IMR-90 (cell line): ENCODE data around the gene INO80D. TPM values are rescaled to one million over a fixed set of nuclear protein-coding genes. Genes with fewer than 3 reads are reported as not detected.

Experiments
- ATAC-seq: fragments of 200-7000 bp; cut with Tn5 transposase; 2 replicates; pipeline ENCODE4 v1.9.1; 2020; ENCODE audit warnings: low read depth, mild to moderate bottlenecking, moderate library complexity
- BruUV-seq: library from RNA; stranded (reverse); fragments of 400-500 nt; replicated peaks from 2 replicates; lab custom pipeline; 2021; lab: Mats Ljungman, UMichigan
- CTCF ChIA-PET: fragments of 300-600 bp; formaldehyde crosslinking; extraction: SDS; loops from one replicate; lab custom pipeline; 2021; ENCODE audit warnings: antibody characterized with exemption; lab: Yijun Ruan, JAX
- POLR2A ChIA-PET: fragments of 300-600 bp; sonication (Branson Sonifier 250); formaldehyde crosslinking; loops from one replicate; lab custom pipeline; 2022; ENCODE audit warnings: antibody characterized with exemption; ENCODE audit not compliant: unreplicated experiment; lab: Charles Lee
- DNase-seq: peaks from one replicate; pipeline ENCODE4 v3.0.0; 2013
- H2AFZ ChIP-seq: replicated peaks from 2 replicates; pipeline ENCODE3; 2013; ENCODE audit warnings: low read length, mild to moderate bottlenecking; ENCODE audit not compliant: poor library complexity
- H2AK5ac ChIP-seq: 2 replicates; pipeline ENCODE4 v1.6.1; 2013; ENCODE audit warnings: low read depth, low read length, inconsistent platforms
- H2AK9ac ChIP-seq: replicated peaks from 2 replicates; pipeline ENCODE3; 2013; ENCODE audit warnings: mild to moderate bottlenecking, low read depth, low read length, moderate library complexity; ENCODE audit not compliant: poor library complexity
- H2BK120ac ChIP-seq: 2 replicates; pipeline ENCODE4 v1.6.1; 2013; ENCODE audit warnings: low read depth, low read length, inconsistent platforms
- H2BK15ac ChIP-seq: 3 replicates; pipeline ENCODE4 v1.6.1; 2013; ENCODE audit warnings: low read depth, low read length, inconsistent platforms
- H2BK20ac ChIP-seq: 2 replicates; pipeline ENCODE4 v1.6.1; 2013; ENCODE audit warnings: low read depth, mild to moderate bottlenecking, inconsistent platforms, low read length, moderate library complexity
- H2BK5ac ChIP-seq: 2 replicates; pipeline ENCODE4 v1.6.1; 2013; ENCODE audit warnings: mild to moderate bottlenecking, low read depth, low read length, inconsistent platforms; ENCODE audit not compliant: poor library complexity, severe bottlenecking
- H3K14ac ChIP-seq: replicated peaks from 2 replicates; pipeline ENCODE4 v1.6.1; 2013; ENCODE audit warnings: low read depth, low read length, inconsistent platforms
- H3K18ac ChIP-seq: 2 replicates; pipeline ENCODE4 v1.6.1; 2013; ENCODE audit warnings: low read depth, low read length, control low read depth
- H3K23ac ChIP-seq: 2 replicates; pipeline ENCODE4 v1.6.1; 2013; ENCODE audit warnings: low read depth, low read length, inconsistent platforms
- H3K27ac ChIP-seq: 2 replicates; pipeline ENCODE4 v1.5.1; 2013; ENCODE audit warnings: mild to moderate bottlenecking, control low read depth, low read length; ENCODE audit not compliant: insufficient read depth
- H3K27me3 ChIP-seq: 2 replicates; pipeline ENCODE4 v1.6.1; 2013; ENCODE audit warnings: low read length; ENCODE audit not compliant: control insufficient read depth, insufficient read depth
- H3K36me3 ChIP-seq: 2 replicates; pipeline ENCODE4 v1.6.1; 2013; ENCODE audit warnings: low read length, mixed read lengths; ENCODE audit not compliant: control insufficient read depth, insufficient read depth
- H3K4ac ChIP-seq: 2 replicates; pipeline ENCODE4 v1.6.1; 2013; ENCODE audit warnings: low read depth, low read length, inconsistent platforms
- H3K4me1 ChIP-seq: 2 replicates; pipeline ENCODE4 v1.6.1; 2013; ENCODE audit warnings: low read length, mixed read lengths; ENCODE audit not compliant: control insufficient read depth, insufficient read depth
- H3K4me2 ChIP-seq: 2 replicates; pipeline ENCODE4 v1.6.1; 2013; ENCODE audit warnings: low read depth, mild to moderate bottlenecking, control low read depth, low read length, moderate library complexity
- H3K4me3 ChIP-seq: 2 replicates; pipeline ENCODE4 v1.5.1; 2013; ENCODE audit warnings: low read depth, mild to moderate bottlenecking, control low read depth, low read length, moderate library complexity; ENCODE audit not compliant: insufficient read depth
- H3K56ac ChIP-seq: 2 replicates; pipeline ENCODE4 v1.6.1; 2013; ENCODE audit warnings: low read length, inconsistent platforms; ENCODE audit not compliant: insufficient read depth; ENCODE audit errors: extremely low read depth
- H3K79me1 ChIP-seq, 2 experiments: 2 replicates each; pipeline ENCODE4 v1.6.1; 2013; ENCODE audit warnings: low read length in 2 of 2, inconsistent platforms in 1 of 2, low read depth in 1 of 2
- H3K9ac ChIP-seq: 2 replicates; pipeline ENCODE4 v1.6.1; 2013; ENCODE audit warnings: low read depth, low read length, control low read depth
- H3K9me1 ChIP-seq: 2 replicates; pipeline ENCODE4 v1.6.1; 2013; ENCODE audit warnings: low read length, inconsistent platforms; ENCODE audit not compliant: insufficient read depth
- H3K9me3 ChIP-seq: 2 replicates; pipeline ENCODE4 v1.6.1; 2013; ENCODE audit warnings: low read length; ENCODE audit not compliant: control insufficient read depth, insufficient read depth
- H4K20me1 ChIP-seq: 2 replicates; pipeline ENCODE4 v1.6.1; 2013; ENCODE audit warnings: low read length, inconsistent platforms; ENCODE audit not compliant: insufficient read depth
- H4K5ac ChIP-seq: 2 replicates; pipeline ENCODE4 v1.6.1; 2013; ENCODE audit warnings: mild to moderate bottlenecking, low read depth, low read length, control low read depth
- H4K8ac ChIP-seq, 2 experiments: 2 replicates each; pipeline ENCODE4 v1.6.1; 2013; ENCODE audit warnings: low read depth in 2 of 2, low read length in 2 of 2, control low read depth in 1 of 2, inconsistent platforms in 1 of 2
- H4K91ac ChIP-seq: 2 replicates; pipeline ENCODE4 v1.6.1; 2013; ENCODE audit warnings: low read depth, low read length, inconsistent platforms; ENCODE audit not compliant: insufficient read depth
- BHLHE40 ChIP-seq: fragments of 150-350 bp; IDR thresholded peaks from 2 replicates; pipeline ENCODE4 v1.6.1; 2016; ENCODE audit warnings: mild to moderate bottlenecking, low read depth, low read length
- CEBPB ChIP-seq: IDR thresholded peaks from 2 replicates; pipeline ENCODE4 v1.6.1; 2012; ENCODE audit warnings: low read depth, low read length, improper control_type of control experiment
- CHD1 ChIP-seq: IDR thresholded peaks from 2 replicates; pipeline ENCODE4 v1.6.1; 2012; ENCODE audit warnings: low read depth, low read length, improper control_type of control experiment
- CTCF ChIP-seq: conservative IDR thresholded peaks from 2 replicates; pipeline ENCODE4 v1.5.1; 2012; ENCODE audit warnings: mild to moderate bottlenecking, low read depth, low read length, improper control_type of control experiment
- ELK1 ChIP-seq: fragments of 150-350 bp; IDR thresholded peaks from 2 replicates; pipeline ENCODE4 v1.6.1; 2016; ENCODE audit warnings: low read depth, mild to moderate bottlenecking, low read length, moderate library complexity, borderline replicate concordance
- FOS ChIP-seq: fragments of 150-350 bp; IDR thresholded peaks from 2 replicates; pipeline ENCODE4 v1.6.1; 2016; ENCODE audit warnings: low read depth, low read length
- MAFK ChIP-seq: IDR thresholded peaks from 2 replicates; pipeline ENCODE4 v1.6.1; 2012; ENCODE audit warnings: low read depth, low read length, improper control_type of control experiment
- MAZ ChIP-seq: IDR thresholded peaks from 2 replicates; pipeline ENCODE4 v1.6.1; 2012; ENCODE audit warnings: low read depth, mild to moderate bottlenecking, low read length, improper control_type of control experiment, moderate library complexity, borderline replicate concordance
- MXI1 ChIP-seq: IDR thresholded peaks from 2 replicates; pipeline ENCODE4 v1.6.1; 2012; ENCODE audit warnings: low read depth, mild to moderate bottlenecking, low read length, moderate library complexity, borderline replicate concordance
- NFE2L2 ChIP-seq: fragments of 150-350 bp; IDR thresholded peaks from 2 replicates; pipeline ENCODE4 v1.6.1; 2016; ENCODE audit warnings: low read depth, mild to moderate bottlenecking, low read length
- POLR2A ChIP-seq: IDR thresholded peaks from 2 replicates; pipeline ENCODE4 v1.6.1; 2012; ENCODE audit warnings: mild to moderate bottlenecking, low read depth, low read length
- RAD21 ChIP-seq: IDR thresholded peaks from 2 replicates; pipeline ENCODE4 v1.6.1; 2012; ENCODE audit warnings: low read length, improper control_type of control experiment
- RCOR1 ChIP-seq: IDR thresholded peaks from 2 replicates; pipeline ENCODE4 v1.6.1; 2012; ENCODE audit warnings: mild to moderate bottlenecking, low read length, improper control_type of control experiment; ENCODE audit not compliant: insufficient replicate concordance
- RFX5 ChIP-seq: IDR thresholded peaks from 2 replicates; pipeline ENCODE4 v1.8.0; 2012; ENCODE audit warnings: low read depth, mild to moderate bottlenecking, low read length, moderate library complexity
- SMC3 ChIP-seq: fragments of 150-350 bp; IDR thresholded peaks from 2 replicates; pipeline ENCODE4 v1.6.1; 2016; ENCODE audit warnings: low read depth, mild to moderate bottlenecking, antibody characterized with exemption, low read length, moderate library complexity
- WGBS, 2 experiments: methylation state at CpG; one replicate each; pipeline versions ENCODE4 v1.1.5 to v1.1.7; 2013; ENCODE audit warnings: missing lambda C conversion rate in 2 of 2; ENCODE audit not compliant: insufficient read length in 1 of 2; ENCODE audit errors: extremely low coverage in 2 of 2; 5-methylcytosine and 5-hydroxymethylcytosine counted together
- dilution Hi-C: fragments of 300-500 bp; cut with HindIII; formaldehyde crosslinking; loops from one replicate; pipeline ENCODE4 v1.14.3; 2018; ENCODE audit warnings: low sequenced_read_pairs; ENCODE audit not compliant: unreplicated experiment
- in situ Hi-C: fragments of 300-500 bp; cut with MboI; formaldehyde crosslinking; loops from 3 replicates; pipeline ENCODE4 v1.14.3; 2019; ENCODE audit warnings: low sequenced_read_pairs, inconsistent platforms, mixed read lengths
- intact Hi-C: fragments of 100-400 bp; cut with micrococcal nuclease; formaldehyde crosslinking; loops from 2 replicates; pipeline ENCODE4 v1.10.0; 2022
- polyA plus RNA-seq, 3 experiments: library from polyadenylated mRNA; depleted of rRNA; stranded (reverse); fragments of >200 nt; gene quantifications; 2 replicates each; pipeline ENCODE4 v1.2.3, GENCODE V29; 2012; ENCODE audit warnings: low replicate concordance in 1 of 3
- total RNA-seq: library from RNA; depleted of rRNA; stranded (reverse); fragments of >200 nt; gene quantifications from 2 replicates; pipeline ENCODE4 v1.2.3, GENCODE V29; 2012
- TF ChIP-seq, protein P1 (sequence below): fragments of 150-350 bp; IDR thresholded peaks from 2 replicates; pipeline ENCODE4 v1.6.1; 2017; ENCODE audit warnings: mild to moderate bottlenecking, antibody characterized with exemption, low read length, low read depth

Gene INO80D
- total and polyA plus RNA-seq, 2 of the 4 experiments (the other 2 are of a cell fraction), result 0.79 to 4.5 TPM

DNA sequence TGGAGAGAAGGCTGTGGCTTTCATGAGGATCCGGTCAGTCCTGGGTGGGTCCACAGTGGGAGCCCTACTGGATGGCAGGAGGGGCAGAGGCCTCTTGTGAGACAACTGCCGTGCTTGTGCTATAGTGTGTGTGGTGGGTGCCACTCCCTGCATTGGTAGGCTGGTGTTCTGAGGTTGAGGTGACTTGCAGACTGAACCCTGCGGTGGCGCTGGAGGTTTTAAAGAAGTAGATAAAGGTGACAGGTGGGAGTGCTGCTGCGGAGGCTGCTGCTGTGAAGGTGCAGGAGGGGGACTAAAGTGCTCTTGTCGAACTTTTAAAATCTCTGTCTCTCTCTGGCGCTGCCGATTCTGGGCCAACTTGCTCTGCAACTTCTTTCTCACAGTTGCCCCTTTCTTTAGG is 29.7 kb downstream of the INO80D start:
- no peak overlapping the region for H2AK5ac ChIP-seq
- H2AFZ ChIP-seq, result no peak overlapping the region
- no peak overlapping the region for H3K56ac ChIP-seq
- no peak overlapping the region for H2BK15ac ChIP-seq
- H3K14ac ChIP-seq, result no peak overlapping the region
- H4K91ac ChIP-seq, result no peak overlapping the region
- H4K20me1 ChIP-seq, result no peaks in the 10 kb centered on the region
- peaks cover 5 to 18% of the 10 kb centered on the region in 2 experiments; a peak in 3 of 4 replicates for H3K79me1 ChIP-seq
- no peaks in the 10 kb centered on the region for H3K4me1 ChIP-seq
- no CpG with 5 or more reads among the region's 8 CpGs for WGBS, 2 experiments
- dilution Hi-C loops (no loop called here), in situ Hi-C loops (no loop called here), intact Hi-C loops (no loop called here)
- BruUV-seq, result no TSS peak
- H3K4me3 ChIP-seq, result no peak overlapping the region
- H3K9me1 ChIP-seq, result no peaks in the 10 kb centered on the region
- TF ChIP-seq RFX5 (no peak), CTCF (no peak), CEBPB (no peak), BHLHE40 (no peak), MXI1 (no peak), ELK1 (no peak), RCOR1 (no peak), SMC3 (no peak), MAFK (no peak), RAD21 (no peak), NFE2L2 (no peak), MAZ (no peak), FOS (no peak), CHD1 (no peak), POLR2A (no peak)
- TF ChIP-seq, protein P1, sequence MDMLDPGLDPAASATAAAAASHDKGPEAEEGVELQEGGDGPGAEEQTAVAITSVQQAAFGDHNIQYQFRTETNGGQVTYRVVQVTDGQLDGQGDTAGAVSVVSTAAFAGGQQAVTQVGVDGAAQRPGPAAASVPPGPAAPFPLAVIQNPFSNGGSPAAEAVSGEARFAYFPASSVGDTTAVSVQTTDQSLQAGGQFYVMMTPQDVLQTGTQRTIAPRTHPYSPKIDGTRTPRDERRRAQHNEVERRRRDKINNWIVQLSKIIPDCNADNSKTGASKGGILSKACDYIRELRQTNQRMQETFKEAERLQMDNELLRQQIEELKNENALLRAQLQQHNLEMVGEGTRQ, result no peak
- H3K4ac ChIP-seq, result no peak overlapping the region
- no peaks in the 10 kb centered on the region for H3K27me3 ChIP-seq
- ChIA-PET CTCF (no interaction called here), POLR2A (no interaction called here)
- H3K9me3 ChIP-seq, result no peaks in the 10 kb centered on the region
- no peak overlapping the region for H4K5ac ChIP-seq
- H3K4me2 ChIP-seq, result no peak overlapping the region
- H2BK120ac ChIP-seq, result no peak overlapping the region
- H3K9ac ChIP-seq, result no peak overlapping the region
- H2BK20ac ChIP-seq, result no peak overlapping the region
- H4K8ac ChIP-seq, result no peak overlapping the region
- no peak overlapping the region for H2BK5ac ChIP-seq
- no peak overlapping the region for H3K27ac ChIP-seq
- no peak overlapping the region for H3K23ac ChIP-seq
- ATAC-seq (no peak), DNase-seq (no peak)
- no peak overlapping the region for H2AK9ac ChIP-seq
- peaks cover 16% of the 10 kb centered on the region for H3K36me3 ChIP-seq
- no peak overlapping the region for H3K18ac ChIP-seq
